H9 (cell line): ENCODE results near the gene SIPA1L3. TPM values are rescaled to one million over a fixed set of nuclear protein-coding genes. Genes with fewer than 3 reads are reported as not detected.

ENCODE experiments used
- DNase-seq: peaks from one replicate; pipeline ENCODE4 v3.0.0-alpha.2; 2017
- H2AFZ ChIP-seq: one replicate; pipeline ENCODE4 v1.6.1; 2013; ENCODE audit warnings: mild to moderate bottlenecking, low read length, control low read depth, moderate library complexity
- H2AK5ac ChIP-seq: 2 replicates; pipeline ENCODE4 v1.6.1; 2013; ENCODE audit warnings: low read length, control low read depth, mixed read lengths; ENCODE audit not compliant: insufficient read length
- H2BK120ac ChIP-seq: one replicate; pipeline ENCODE4 v1.6.1; 2013; ENCODE audit warnings: low read depth, mild to moderate bottlenecking, low read length, control low read depth, inconsistent platforms; ENCODE audit not compliant: poor library complexity, severe bottlenecking
- H2BK12ac ChIP-seq: 2 replicates; pipeline ENCODE4 v1.6.1; 2013; ENCODE audit warnings: low read length, control low read depth, mixed read lengths, low read depth; ENCODE audit not compliant: insufficient read length
- H2BK15ac ChIP-seq: 2 replicates; pipeline ENCODE4 v1.6.1; 2013; ENCODE audit warnings: low read depth, low read length, control low read depth
- H2BK20ac ChIP-seq: one replicate; pipeline ENCODE4 v1.6.1; 2013; ENCODE audit warnings: low read depth, mild to moderate bottlenecking, low read length, control low read depth, inconsistent platforms; ENCODE audit not compliant: poor library complexity, severe bottlenecking
- H2BK5ac ChIP-seq: 2 replicates; pipeline ENCODE4 v1.6.1; 2013; ENCODE audit warnings: low read length, control low read depth, mixed read lengths; ENCODE audit not compliant: insufficient read length
- H3K14ac ChIP-seq: 2 replicates; pipeline ENCODE4 v1.6.1; 2013; ENCODE audit warnings: low read length, control low read depth; ENCODE audit not compliant: insufficient read depth
- H3K18ac ChIP-seq: 2 replicates; pipeline ENCODE4 v1.6.1; 2013; ENCODE audit warnings: low read depth, mild to moderate bottlenecking, mixed read lengths, low read length, control low read depth; ENCODE audit not compliant: insufficient read length
- H3K23ac ChIP-seq: 2 replicates; pipeline ENCODE4 v1.6.1; 2013; ENCODE audit warnings: low read length, control low read depth, mixed read lengths, low read depth; ENCODE audit not compliant: insufficient read length
- H3K23me2 ChIP-seq: 2 replicates; pipeline ENCODE4 v1.6.1; 2013; ENCODE audit warnings: low read depth, mild to moderate bottlenecking, mixed read lengths, low read length, control low read depth; ENCODE audit not compliant: insufficient read length, poor library complexity, severe bottlenecking
- H3K27ac ChIP-seq: 2 replicates; pipeline ENCODE4 v1.5.1; 2013; ENCODE audit warnings: low read length, control low read depth, mixed read lengths, low read depth; ENCODE audit not compliant: insufficient read length
- H3K27me3 ChIP-seq: 2 replicates; pipeline ENCODE4 v1.6.1; 2013; ENCODE audit warnings: low read length, control low read depth, inconsistent platforms; ENCODE audit not compliant: insufficient read depth
- H3K4ac ChIP-seq: 2 replicates; pipeline ENCODE4 v1.6.1; 2013; ENCODE audit warnings: low read depth, mild to moderate bottlenecking, control low read depth, inconsistent platforms, low read length, moderate library complexity
- H3K4me1 ChIP-seq: 2 replicates; pipeline ENCODE4 v1.6.1; 2013; ENCODE audit warnings: low read length, control low read depth, inconsistent platforms; ENCODE audit not compliant: insufficient read depth
- H3K4me2 ChIP-seq: 2 replicates; pipeline ENCODE4 v1.6.1; 2013; ENCODE audit warnings: low read length, control low read depth, mixed read lengths; ENCODE audit not compliant: insufficient read length, insufficient read depth
- H3K56ac ChIP-seq: 2 replicates; pipeline ENCODE4 v1.6.1; 2013; ENCODE audit warnings: low read depth, mild to moderate bottlenecking, mixed read lengths, low read length, control low read depth; ENCODE audit not compliant: insufficient read length
- H3K79me1 ChIP-seq: 2 replicates; pipeline ENCODE4 v1.6.1; 2013; ENCODE audit warnings: low read depth, mild to moderate bottlenecking, moderate library complexity, low read length, control low read depth, inconsistent platforms; ENCODE audit not compliant: insufficient read depth, poor library complexity, severe bottlenecking
- H3K79me2 ChIP-seq: 2 replicates; pipeline ENCODE4 v1.6.1; 2013; ENCODE audit warnings: low read length, control low read depth, inconsistent platforms; ENCODE audit not compliant: insufficient read depth
- H3K9ac ChIP-seq: 2 replicates; pipeline ENCODE4 v1.6.1; 2013; ENCODE audit warnings: low read length, control low read depth, mixed read lengths; ENCODE audit not compliant: insufficient read length; ENCODE audit errors: extremely low read depth
- H3K9me3 ChIP-seq: one replicate; pipeline ENCODE4 v1.6.1; 2013; ENCODE audit warnings: low read depth, low read length, inconsistent platforms; ENCODE audit not compliant: control insufficient read depth
- H3T11ph ChIP-seq: one replicate; pipeline ENCODE4 v1.6.1; 2013; ENCODE audit warnings: mild to moderate bottlenecking, low read length, control low read depth, inconsistent platforms
- H4K20me1 ChIP-seq: one replicate; pipeline ENCODE4 v1.6.1; 2013; ENCODE audit not compliant: control insufficient read depth, insufficient read length, insufficient read depth
- H4K5ac ChIP-seq: 2 replicates; pipeline ENCODE4 v1.6.1; 2013; ENCODE audit warnings: low read depth, mild to moderate bottlenecking, mixed read lengths, low read length, control low read depth; ENCODE audit not compliant: insufficient read length
- H4K8ac ChIP-seq: replicated peaks from 2 replicates; pipeline ENCODE4 v1.6.1; 2013; ENCODE audit warnings: low read length, control low read depth, mixed read lengths, low read depth; ENCODE audit not compliant: insufficient read length
- H4K91ac ChIP-seq: 2 replicates; pipeline ENCODE4 v1.6.1; 2013; ENCODE audit warnings: low read depth, mild to moderate bottlenecking, moderate library complexity, mixed read lengths, low read length, control low read depth; ENCODE audit not compliant: insufficient read length
- H3K27ac Mint-ChIP-seq, 3 experiments: 2 replicates in 2 of 3; 3 replicates in 1 of 3; pipeline ENCODE4 v1.8.0; 2020 to 2021; ENCODE audit warnings: mixed read lengths in 3 of 3, mild to moderate bottlenecking in 1 of 3, moderate library complexity in 1 of 3
- H3K27me3 Mint-ChIP-seq: 2 replicates; pipeline ENCODE4 v1.8.0; 2021; ENCODE audit warnings: low read depth, mild to moderate bottlenecking, moderate library complexity, mixed read lengths
- H3K36me3 Mint-ChIP-seq, 3 experiments: 2 replicates in 2 of 3; 3 replicates in 1 of 3; pipeline ENCODE4 v1.8.0; 2020 to 2021; ENCODE audit warnings: low read depth in 3 of 3, mixed read lengths in 3 of 3; ENCODE audit not compliant: insufficient read depth in 1 of 3
- H3K4me1 Mint-ChIP-seq, 2 experiments: 2 replicates each; pipeline ENCODE4 v1.8.0; 2020; ENCODE audit warnings: mixed read lengths in 2 of 2
- H3K4me3 Mint-ChIP-seq, 2 experiments: 2 replicates in 1 of 2; 3 replicates in 1 of 2; pipeline ENCODE4 v1.8.0; 2020 to 2021; ENCODE audit warnings: mild to moderate bottlenecking in 2 of 2, mixed read lengths in 2 of 2, moderate library complexity in 1 of 2
- H3K9me3 Mint-ChIP-seq, 2 experiments: 2 replicates in 1 of 2; 3 replicates in 1 of 2; pipeline ENCODE4 v1.8.0; 2020; ENCODE audit warnings: mild to moderate bottlenecking in 2 of 2, mixed read lengths in 2 of 2, moderate library complexity in 1 of 2
- WGBS: extraction: QIAGEN DNeasy Blood & Tissue Kit; methylation state at CpG from one replicate; pipeline ENCODE4 v1.1.7; 2013; ENCODE audit warnings: missing lambda C conversion rate, low lambda C conversion rate, mixed read lengths; ENCODE audit not compliant: insufficient read length; ENCODE audit errors: extremely low coverage; 5-methylcytosine and 5-hydroxymethylcytosine counted together
- total RNA-seq: library from RNA; stranded (reverse); gene quantifications from 2 replicates; pipeline ENCODE4 v1.2.1, GENCODE V29; 2021
- TF ChIP-seq, protein P1 (sequence below): fragments of 200-600 bp; sonication (generic); conservative IDR thresholded peaks from 3 replicates; pipeline ENCODE4 v1.8.0; 2021; ENCODE audit warnings: antibody characterized with exemption, mild to moderate bottlenecking

Gene SIPA1L3
- total RNA-seq, 1 experiment from 2014 or later = 40.1 TPM

DNA sequence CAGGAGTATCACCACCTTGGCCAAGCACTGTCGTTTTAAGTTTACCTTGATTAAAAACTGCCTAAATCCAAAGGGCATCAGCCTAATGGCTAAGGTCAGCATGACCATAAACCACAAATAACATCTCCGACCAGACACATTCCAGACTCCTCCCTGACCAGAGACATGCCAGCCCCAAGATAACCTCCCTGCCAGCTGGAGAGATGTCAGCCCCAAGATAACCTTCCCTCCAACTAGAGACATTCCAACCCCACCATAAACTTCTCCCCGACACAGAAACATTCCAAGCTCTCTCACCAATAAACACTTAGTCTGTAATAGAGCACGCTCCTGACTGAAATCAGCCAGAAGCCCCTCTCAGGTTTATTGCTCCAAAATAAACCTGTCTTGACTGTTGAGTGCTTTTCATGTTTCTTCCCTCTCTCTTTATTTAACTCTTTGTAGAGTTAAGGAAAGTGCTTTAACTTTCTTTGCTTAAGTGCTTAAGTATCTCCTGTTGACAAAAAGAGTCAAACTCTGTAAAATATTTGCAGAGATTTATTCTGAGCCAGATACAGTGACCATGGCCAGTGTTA is 37.2 kb upstream of the SIPA1L3 start:
- H3K27me3 Mint-ChIP-seq = peaks cover 16% of the 10 kb centered on the region
- H3K27ac Mint-ChIP-seq = no peak overlapping the region; a peak in 1 of 7 replicates
- no peak overlapping the region for H2BK5ac ChIP-seq
- H2BK20ac ChIP-seq = no peak overlapping the region
- no peak for DNase-seq
- H4K5ac ChIP-seq = no peak overlapping the region
- no peak overlapping the region for H4K91ac ChIP-seq
- TF ChIP-seq, protein P1, sequence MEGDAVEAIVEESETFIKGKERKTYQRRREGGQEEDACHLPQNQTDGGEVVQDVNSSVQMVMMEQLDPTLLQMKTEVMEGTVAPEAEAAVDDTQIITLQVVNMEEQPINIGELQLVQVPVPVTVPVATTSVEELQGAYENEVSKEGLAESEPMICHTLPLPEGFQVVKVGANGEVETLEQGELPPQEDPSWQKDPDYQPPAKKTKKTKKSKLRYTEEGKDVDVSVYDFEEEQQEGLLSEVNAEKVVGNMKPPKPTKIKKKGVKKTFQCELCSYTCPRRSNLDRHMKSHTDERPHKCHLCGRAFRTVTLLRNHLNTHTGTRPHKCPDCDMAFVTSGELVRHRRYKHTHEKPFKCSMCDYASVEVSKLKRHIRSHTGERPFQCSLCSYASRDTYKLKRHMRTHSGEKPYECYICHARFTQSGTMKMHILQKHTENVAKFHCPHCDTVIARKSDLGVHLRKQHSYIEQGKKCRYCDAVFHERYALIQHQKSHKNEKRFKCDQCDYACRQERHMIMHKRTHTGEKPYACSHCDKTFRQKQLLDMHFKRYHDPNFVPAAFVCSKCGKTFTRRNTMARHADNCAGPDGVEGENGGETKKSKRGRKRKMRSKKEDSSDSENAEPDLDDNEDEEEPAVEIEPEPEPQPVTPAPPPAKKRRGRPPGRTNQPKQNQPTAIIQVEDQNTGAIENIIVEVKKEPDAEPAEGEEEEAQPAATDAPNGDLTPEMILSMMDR = no peak
- no peak overlapping the region for H2BK12ac ChIP-seq
- no peak overlapping the region for H3K18ac ChIP-seq
- peaks cover 23 to 45% of the 10 kb centered on the region in 2 experiments for H3K9me3 Mint-ChIP-seq
- no peaks in the 10 kb centered on the region for H3K79me1 ChIP-seq
- H3K27me3 ChIP-seq = no peaks in the 10 kb centered on the region
- H2BK15ac ChIP-seq = no peak overlapping the region
- H2AK5ac ChIP-seq = no peak overlapping the region
- no peak overlapping the region for H3K23ac ChIP-seq
- no peak overlapping the region for H4K8ac ChIP-seq
- H3K9me3 ChIP-seq = peaks cover 10% of the 10 kb centered on the region
- H3K9ac ChIP-seq = no peak overlapping the region
- no peaks in the 10 kb centered on the region for H4K20me1 ChIP-seq
- H3K14ac ChIP-seq = no peak overlapping the region
- H3K4me2 ChIP-seq = no peak overlapping the region
- H2BK120ac ChIP-seq = no peak overlapping the region
- H3K36me3 Mint-ChIP-seq = peaks cover 9 to 16% (median 15%) of the 10 kb centered on the region in 3 experiments
- H3K27ac ChIP-seq = no peak overlapping the region
- H3K23me2 ChIP-seq = no peaks in the 10 kb centered on the region
- no peak overlapping the region for H3T11ph ChIP-seq
- WGBS = no CpG with 5 or more reads among the region's 4 CpGs
- no peak overlapping the region for H3K4ac ChIP-seq
- H3K56ac ChIP-seq = no peak overlapping the region
- H2AFZ ChIP-seq = no peak overlapping the region
- H3K79me2 ChIP-seq = no peaks in the 10 kb centered on the region
- H3K4me3 Mint-ChIP-seq = no peak overlapping the region; a peak in 1 of 5 replicates
- H3K4me1 ChIP-seq = peaks cover 2% of the 10 kb centered on the region; the same call in 1 of the 2 replicates
- peaks cover 16 to 28% of the 10 kb centered on the region in 2 experiments for H3K4me1 Mint-ChIP-seq
